ENCODE results near the gene GPR17.

Gene GPR17

GRCh38 chr2:127661072-127661649, 15.2 kb downstream of the GPR17 start:
- peak; percentile 41 for DNase-seq
- H3K4me3 ChIP-seq (ENCODE audit: low read depth, low read length) = no peak overlapping the region
- in situ Hi-C loops (cut with HindIII; ENCODE audit: low pct_ligation_motif_present, low sequenced_read_pairs) = no loop called here
- no peaks in the 10 kb centered on the region for H3K36me3 ChIP-seq (replicated peaks)
- peaks cover 5% of the 10 kb centered on the region for H3K27me3 ChIP-seq (replicated peaks)
- no peak overlapping the region for H3K27ac ChIP-seq
- TF ChIP-seq, protein P1, sequence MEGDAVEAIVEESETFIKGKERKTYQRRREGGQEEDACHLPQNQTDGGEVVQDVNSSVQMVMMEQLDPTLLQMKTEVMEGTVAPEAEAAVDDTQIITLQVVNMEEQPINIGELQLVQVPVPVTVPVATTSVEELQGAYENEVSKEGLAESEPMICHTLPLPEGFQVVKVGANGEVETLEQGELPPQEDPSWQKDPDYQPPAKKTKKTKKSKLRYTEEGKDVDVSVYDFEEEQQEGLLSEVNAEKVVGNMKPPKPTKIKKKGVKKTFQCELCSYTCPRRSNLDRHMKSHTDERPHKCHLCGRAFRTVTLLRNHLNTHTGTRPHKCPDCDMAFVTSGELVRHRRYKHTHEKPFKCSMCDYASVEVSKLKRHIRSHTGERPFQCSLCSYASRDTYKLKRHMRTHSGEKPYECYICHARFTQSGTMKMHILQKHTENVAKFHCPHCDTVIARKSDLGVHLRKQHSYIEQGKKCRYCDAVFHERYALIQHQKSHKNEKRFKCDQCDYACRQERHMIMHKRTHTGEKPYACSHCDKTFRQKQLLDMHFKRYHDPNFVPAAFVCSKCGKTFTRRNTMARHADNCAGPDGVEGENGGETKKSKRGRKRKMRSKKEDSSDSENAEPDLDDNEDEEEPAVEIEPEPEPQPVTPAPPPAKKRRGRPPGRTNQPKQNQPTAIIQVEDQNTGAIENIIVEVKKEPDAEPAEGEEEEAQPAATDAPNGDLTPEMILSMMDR (IDR thresholded peaks at IDR 0.05; ENCODE audit: low read depth, low read length, missing control alignments) = no peak

DNA sequence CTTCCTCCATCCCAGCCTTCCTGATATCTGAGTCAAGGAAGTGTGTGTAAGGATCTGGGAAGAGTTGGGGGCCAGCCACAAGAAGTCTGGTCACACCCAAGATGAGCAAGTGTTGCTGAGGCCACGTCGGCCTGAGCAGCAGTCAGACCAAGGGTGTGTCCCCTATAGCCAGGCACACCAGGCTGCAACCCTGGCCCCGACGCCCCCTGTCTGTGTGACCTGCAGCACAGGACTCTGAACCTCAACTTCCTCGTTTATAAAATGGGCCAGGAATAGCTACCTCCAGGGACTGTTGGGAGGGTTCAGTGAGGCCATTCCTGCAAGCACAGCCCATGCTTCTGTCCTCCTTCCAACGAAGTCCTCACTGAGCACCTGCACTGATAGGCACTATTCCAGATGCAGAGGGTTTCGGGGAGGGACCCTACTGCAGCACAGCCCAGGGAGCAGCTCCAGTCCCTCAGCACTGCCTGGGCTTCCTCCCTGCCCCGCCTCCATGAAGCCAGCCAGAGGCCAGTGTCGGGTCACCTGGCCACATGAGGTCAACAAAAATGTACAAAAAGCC, 16.1 kb downstream of the GPR17 start:
- peaks cover 5% of the 10 kb centered on the region for H3K27me3 ChIP-seq (replicated peaks)
- in situ Hi-C loops (cut with HindIII; ENCODE audit: low pct_ligation_motif_present, low sequenced_read_pairs) = no loop called here

DNA sequence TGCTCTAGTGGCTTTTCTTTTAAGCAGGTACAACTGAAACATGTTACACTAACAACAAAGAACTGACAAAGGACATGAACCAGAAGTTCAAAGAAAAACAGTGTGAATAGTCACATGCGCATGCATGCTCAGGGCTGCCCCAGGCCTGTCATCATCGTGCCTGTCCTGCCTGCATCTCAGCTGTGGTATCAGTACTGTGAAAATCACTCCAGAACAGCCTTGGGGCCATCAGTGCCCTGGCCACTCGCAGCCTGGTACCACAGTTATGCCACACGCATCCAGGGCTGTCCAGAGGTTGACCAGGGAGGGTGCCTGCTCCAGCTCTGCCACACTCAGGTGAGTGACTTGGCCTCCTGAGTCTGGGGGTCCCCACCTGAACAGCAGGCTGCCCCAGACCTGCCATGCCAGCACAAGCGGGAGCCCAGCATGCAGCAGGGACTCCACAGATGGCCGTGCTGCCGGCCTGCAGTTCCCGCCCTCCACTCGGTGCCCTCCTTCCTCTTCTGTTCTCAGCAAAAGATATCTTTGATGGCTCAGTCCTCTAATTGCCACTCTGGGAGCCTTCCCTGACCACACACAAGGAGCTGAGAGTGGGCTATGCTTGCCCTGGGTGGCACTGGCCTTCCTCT, 17.1 kb downstream of the GPR17 start:
- DNase-seq = no peak
- Histone ChIP-seq H3K4me3 (ENCODE audit: low read depth, low read length) (no peak overlapping the region), H3K36me3 (replicated peaks) (no peaks in the 10 kb centered on the region), H3K27ac (no peak overlapping the region), H3K27me3 (replicated peaks) (peaks cover 5% of the 10 kb centered on the region)
- TF ChIP-seq, protein P1 (IDR thresholded peaks at IDR 0.05; ENCODE audit: low read depth, low read length, missing control alignments) = no peak
- in situ Hi-C loops (cut with HindIII; ENCODE audit: low pct_ligation_motif_present, low sequenced_read_pairs) = no loop called here

More for the DNA sequence above, 16.1 kb downstream of the GPR17 start:
- H3K27ac ChIP-seq = no peak overlapping the region
- no peaks in the 10 kb centered on the region for H3K36me3 ChIP-seq (replicated peaks)
- H3K4me3 ChIP-seq (ENCODE audit: low read depth, low read length) = no peak overlapping the region
- DNase-seq = no peak
- TF ChIP-seq, protein P1 (IDR thresholded peaks at IDR 0.05; ENCODE audit: low read depth, low read length, missing control alignments) = no peak

- DNase-seq = no peak
- TF ChIP-seq, protein P1 (IDR thresholded peaks at IDR 0.05; ENCODE audit: low read depth, low read length, missing control alignments) = no peak
- no peak overlapping the region for H3K27ac ChIP-seq
- H3K27me3 ChIP-seq (replicated peaks) = peaks cover 5% of the 10 kb centered on the region
- H3K36me3 ChIP-seq (replicated peaks) = no peaks in the 10 kb centered on the region
- in situ Hi-C loops (cut with HindIII; ENCODE audit: low pct_ligation_motif_present, low sequenced_read_pairs) = no loop called here
- H3K4me3 ChIP-seq (ENCODE audit: low read depth, low read length) = no peak overlapping the region
Observed at GRCh38 chr2:127663566-127664064, 17.7 kb downstream of the GPR17 start.

- H3K4me3 ChIP-seq (ENCODE audit: low read depth, low read length) = peak overlapping the region; percentile 33
- in situ Hi-C loops (cut with HindIII; ENCODE audit: low pct_ligation_motif_present, low sequenced_read_pairs) = no loop called here
- no peak for DNase-seq
- H3K27ac ChIP-seq = no peak overlapping the region
- peaks cover 5% of the 10 kb centered on the region for H3K27me3 ChIP-seq (replicated peaks)
- no peaks in the 10 kb centered on the region for H3K36me3 ChIP-seq (replicated peaks)
- TF ChIP-seq, protein P1 (IDR thresholded peaks at IDR 0.05; ENCODE audit: low read depth, low read length, missing control alignments) = no peak
Observed at GRCh38 chr2:127664065-127664894, 18.3 kb downstream of the GPR17 start.

Data from brain microvascular endothelial cell (primary cell).